NCI-H2196 (cell line): Measurements from ENCODE around the gene DUSP16.
"Not testable (repeated sequence)": the region's sequence is repeated elsewhere in the genome, so short reads cannot be mapped to it uniquely, and the experiment has no call there.

Source experiments
- DNase-seq: peaks from one replicate; lab custom pipeline; 2025; ENCODE audit not compliant: unreplicated experiment; lab: John Stamatoyannopoulos, UW

Gene DUSP16

DNA sequence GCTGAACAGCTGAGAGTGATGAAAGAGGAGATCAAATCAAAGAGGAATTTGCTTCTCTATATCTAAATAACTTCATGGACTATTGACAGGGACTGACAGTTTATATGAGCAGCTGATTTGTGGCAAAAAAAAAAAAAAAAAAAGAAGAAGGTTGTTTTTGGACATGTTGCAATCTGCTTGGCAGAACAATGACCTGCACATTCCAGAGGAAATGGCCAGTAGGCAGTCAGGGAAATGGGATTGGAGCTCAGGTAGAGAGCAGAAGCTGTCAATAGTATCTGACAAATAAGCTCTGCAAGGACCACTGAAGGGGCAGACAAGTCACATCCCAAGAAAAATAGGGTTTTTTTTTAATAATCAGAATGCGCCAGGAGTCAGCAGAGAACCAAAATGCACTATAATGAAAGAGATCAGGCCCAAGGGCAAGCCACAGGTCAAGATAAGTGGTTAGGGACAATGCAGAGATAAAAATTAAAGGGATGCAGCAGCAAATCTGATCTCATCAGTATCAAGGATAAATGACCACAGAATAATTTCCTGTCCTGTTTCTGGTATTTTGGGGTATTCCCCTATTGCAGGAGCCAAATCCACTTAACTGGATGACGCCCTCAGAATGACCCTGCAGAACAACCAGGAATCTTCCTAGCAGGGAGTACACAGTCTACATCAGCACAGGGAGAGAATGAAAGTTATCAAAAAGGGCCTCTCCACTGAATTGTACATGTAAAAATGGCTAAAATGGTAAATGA lies 22.6 kb upstream of the DUSP16 start:
- no peak for DNase-seq

DNA sequence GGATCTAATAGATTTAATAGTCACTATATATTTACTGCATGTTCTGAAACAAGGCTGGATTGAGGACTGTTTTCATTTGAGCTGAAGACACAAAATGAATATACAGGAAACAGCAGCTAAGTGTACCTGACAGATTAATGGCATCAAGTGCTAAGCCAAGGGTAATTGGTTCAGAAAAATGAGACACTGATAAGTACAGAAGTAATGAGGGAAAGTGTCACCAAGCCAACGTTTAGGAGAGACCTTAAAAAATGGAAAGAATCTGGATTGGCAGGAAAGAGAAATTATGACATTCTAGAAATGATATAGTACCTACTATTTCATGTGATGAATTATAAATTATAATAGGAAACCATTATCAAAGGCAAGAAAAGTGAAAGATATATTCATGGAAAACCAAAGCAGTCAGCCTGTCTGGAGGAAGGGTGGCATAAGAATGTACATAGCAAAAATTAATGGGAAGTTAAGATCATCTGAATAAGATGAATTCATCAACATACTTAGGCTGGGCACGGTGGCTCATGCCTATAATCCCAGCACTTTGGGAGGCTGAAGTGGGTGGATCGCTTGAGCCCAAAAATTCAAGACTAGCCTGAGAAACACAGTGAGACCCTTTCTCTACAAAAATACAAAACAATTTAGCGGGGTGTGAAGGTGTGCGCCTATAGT lies 21.0 kb upstream of the DUSP16 start:
- DNase-seq = no peak

DNA sequence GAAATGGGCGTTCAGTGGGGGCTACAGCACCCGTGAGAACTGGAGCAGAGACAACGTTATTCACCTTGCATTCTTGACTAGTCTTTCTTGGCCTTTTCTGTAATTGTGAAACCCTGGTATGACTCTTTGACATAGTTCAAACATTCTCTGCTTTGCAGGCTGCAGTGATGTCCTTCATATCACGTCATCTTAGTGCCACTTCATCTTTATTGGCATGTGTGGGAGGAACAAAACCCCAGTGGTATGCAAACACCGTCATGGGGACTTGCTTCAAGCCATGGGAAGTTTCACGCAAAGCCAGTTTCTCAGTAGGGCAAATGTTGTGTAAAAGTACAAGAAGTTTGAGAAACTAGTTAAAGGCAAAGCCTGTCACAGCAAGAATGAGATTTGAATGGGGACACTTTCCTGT lies 20.2 kb upstream of the DUSP16 start:
- DNase-seq = no peak

DNA sequence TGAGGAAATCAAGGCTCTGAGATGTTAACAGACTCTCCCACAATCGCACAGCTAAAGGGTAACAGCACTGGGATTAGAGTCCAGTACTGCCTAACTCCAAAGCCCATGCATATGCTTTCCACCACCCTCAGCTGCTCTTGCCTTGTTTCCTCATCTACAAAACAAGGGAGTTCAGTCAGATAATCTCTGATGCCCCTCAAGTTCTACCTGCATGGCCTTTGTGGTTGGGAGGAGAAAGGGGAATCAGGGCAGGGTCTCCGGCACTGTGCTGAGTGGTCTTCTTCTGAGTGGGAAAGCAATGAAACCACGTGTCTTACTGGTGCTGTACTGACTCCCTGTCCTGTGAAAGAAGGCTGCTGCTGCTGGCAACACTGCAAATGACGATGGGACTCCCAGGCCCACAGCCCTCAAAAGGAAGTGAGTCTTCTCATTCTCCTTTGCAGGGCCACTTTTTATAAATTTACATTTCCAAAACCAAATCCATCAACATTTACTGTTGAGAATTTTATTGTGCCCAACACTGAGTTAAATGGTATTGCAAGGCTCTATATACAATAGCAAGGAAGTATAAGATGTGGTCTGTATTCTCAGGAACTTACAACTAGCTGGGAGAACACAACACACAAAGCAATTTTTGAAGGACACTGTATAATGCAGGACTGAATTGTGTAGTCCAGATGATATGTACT lies 19.7 kb upstream of the DUSP16 start:
- no peak for DNase-seq

DNA sequence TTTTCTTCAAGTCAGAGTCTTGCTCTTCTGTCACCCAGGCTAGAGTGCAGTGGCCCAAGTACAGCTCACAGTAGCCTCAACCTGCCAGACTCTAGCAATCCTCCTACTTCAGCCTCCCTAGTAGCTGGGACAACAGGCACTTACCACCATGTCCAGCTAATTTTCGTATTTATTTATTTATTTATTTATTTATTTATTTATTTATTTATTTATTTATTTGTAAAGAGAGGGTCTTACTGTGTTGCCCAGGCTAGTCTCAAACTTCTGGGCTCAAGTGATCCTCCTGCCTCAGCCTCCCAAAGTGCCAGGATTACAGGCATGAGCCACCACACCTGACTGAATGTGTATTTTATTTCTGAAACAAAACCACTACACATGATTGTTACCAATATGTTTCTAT lies 18.1 kb upstream of the DUSP16 start:
- not testable (repeated sequence) for DNase-seq

DNA sequence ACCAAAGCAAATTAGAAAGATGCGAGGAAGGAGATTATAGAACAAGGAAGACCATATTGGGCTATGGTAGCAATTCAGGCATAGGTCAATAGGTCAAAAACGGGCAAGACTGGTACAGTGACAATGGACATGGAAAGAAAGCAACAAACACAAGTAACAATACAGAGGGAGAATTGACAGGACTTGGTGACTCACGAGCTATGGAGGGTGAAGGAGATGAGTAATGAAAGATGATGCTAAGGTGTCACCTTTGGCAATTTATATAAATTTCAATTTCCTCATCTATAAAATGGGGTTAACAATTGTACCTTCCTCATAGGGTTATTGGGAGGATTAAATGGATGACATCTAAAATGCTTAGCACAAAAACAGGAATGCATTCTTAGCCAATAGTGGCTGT lies 15.1 kb upstream of the DUSP16 start:
- no peak for DNase-seq

DNA sequence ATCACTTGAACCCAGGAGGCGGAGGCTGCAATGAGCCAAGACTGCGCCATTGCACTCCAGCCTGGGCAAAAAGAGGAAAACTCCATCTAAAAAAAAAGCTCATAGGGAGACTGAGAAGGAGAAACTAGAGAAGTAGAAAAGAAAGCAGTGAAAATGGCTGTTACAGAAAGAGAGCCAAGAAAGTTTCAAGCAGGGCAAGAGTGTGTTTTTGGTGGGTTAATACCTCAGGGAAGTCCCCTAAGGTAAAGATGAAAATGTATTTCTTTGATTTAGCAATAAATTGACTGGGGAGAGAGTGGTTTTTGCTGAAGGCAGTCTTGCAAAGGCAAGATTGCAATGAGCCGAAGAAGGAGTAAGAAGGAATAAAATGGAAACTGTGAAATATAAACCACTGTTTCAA lies 10.0 kb upstream of the DUSP16 start:
- DNase-seq = no peak

DNA sequence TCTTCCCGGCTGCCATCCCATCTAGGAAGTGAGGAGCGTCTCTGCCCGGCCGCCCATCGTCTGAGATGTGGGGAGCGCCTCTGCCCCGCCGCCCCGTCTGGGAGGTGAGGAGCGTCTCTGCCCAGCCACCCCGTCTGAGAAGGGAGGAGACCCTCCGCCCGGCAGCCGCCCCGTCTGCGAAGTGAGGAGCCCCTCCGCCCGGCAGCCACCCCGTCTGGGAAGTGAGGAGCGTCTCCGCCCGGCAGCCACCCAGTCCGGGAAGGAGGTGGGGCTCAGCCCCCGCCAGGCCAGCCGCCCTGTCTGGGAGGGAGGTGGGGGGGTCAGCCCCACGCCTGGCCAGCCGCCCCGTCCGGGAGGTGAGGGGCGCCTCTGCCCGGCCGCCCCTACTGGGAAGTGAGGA lies 3.3 kb upstream of the DUSP16 start:
- DNase-seq = not testable (repeated sequence)

DNA sequence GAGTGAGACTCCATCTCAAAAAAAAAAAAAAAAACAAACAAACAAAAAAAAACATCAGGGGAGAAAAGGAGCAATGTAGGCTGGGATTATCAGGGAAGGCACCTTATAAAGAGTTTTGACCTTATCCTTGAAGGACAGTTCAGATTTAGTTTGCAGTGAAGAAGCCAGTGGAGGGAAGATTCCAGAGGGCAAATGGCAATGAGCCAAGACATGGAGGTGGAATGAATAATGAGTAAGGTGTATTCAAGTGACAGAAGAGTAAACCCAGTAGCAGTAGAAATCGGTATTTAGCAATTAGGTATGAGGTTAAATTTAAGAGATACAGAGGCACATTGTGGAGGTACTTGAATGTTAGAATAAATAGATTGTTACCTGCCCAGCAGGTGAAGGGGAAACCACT lies 2.2 kb upstream of the DUSP16 start:
- no peak for DNase-seq

DNA sequence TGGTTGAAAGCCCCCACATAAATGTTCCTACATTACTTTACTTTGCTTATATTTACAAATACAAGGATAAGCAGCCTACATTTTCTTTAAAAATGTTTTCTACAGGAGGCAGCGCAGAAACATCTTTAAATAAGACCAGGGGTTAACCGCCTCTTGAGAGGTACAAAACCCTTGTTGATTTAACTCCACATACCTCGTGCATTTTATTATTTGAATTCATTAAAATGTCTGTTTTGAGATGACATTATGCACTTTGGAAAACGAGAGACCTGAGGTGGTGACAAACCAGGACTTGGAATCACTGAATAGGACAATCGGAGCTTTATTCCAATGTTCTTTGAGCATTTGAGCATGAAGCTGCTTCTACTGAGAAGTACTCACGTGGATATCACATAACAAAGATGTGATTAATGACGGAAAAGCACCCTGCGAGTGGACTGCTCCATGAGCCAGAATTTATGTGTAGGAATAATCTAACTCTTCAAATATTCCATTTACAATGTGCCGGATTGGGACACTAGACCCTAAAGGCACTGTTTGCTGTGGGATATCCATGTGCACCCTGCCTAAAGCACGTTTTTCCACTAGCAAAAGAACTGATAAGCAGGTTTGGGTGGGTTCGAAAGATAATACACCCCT lies 746 bp upstream of the DUSP16 start:
- no peak for DNase-seq

DNA sequence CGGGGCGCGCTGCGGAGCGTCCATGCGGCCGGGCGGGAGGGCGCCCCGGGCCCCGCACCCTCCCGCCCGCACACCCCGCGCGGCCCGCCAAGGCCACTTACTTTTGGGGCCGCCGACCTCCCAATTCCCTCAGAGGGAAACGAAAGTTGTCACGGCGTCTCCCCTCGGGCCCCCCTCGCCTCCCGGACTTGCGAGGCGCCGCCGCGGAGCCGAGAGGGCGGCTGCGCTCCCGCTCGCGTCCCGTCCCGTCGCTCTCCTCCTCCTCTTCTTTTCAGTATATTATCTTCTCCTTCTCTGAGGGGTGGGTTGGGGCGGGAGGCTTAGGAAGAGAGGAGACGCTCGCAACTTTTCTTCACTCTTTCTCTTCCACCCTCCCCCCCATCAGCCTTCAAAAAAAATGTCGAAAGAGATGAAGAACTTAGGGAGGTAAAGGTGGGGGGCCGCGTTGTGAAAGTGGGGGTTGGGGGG lies 613 bp downstream of the DUSP16 start:
- peak; percentile 6 for DNase-seq

DNA sequence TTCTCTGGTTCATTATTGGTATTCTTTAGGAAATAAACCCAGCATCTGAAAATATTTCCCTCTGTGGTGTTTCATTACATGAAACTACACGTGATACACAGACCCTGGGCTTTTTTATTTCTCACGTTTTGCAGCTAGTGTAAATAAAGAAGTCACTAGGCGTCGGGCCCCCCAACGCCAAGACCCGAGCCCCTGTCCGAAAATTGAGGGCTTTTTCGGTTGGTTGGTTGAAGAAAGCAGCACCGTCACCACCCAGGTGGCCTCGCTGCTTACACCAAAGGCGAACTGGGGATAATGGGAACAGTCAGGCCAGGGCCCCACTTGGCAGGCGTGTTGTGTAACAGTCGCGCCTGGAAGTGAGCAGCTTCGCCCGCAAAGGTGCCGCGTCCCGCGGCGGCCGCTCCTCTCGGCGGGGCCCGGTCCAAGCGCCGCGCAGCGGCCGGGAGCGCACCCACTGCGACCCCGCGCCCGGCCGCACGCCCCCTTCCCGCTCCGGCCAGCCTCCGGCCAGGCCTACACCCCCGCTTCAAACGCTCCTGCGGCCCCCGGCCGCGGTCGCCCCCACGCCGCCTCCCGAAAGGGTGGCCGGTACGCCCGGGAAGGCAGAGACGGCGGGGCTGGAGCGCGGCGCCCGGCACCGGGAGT lies 1.2 kb downstream of the DUSP16 start:
- DNase-seq = no peak

DNA sequence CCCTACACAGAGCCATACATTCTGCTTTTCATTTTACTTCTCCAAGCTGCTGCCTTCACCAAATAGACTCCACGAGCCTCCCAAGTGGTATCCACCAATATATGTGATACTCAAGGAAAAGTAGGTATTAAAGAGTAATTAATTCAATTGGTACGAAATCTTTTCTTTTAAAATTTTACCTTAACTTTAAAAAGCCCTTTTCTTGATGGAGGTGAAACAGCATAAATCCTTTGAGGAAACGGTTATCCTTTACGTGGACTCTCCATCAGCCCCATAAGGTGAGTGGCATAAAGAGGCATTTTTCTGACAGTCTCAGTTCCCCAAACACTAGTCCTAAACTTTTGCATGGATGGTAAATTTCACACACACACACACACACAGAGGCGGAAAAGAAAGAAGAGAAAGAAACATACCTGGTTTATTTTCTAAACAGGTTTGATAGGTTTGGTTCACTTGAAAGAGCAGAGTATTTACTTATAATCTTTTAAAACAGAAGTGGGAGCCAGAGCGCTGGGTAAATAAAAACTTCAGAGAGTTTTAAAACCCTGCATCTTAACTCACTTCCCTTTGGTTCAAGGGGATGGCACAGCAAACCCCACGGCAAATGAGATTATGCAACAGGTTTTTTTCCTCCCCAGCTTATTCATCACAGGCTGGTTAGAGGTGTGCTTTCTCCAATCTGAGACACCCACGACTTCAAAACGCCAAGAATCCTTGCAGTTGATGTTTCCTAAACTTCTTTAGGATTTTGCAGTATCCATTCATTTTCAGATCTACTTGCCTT lies 1.9 kb downstream of the DUSP16 start:
- peak; percentile 9 for DNase-seq

DNA sequence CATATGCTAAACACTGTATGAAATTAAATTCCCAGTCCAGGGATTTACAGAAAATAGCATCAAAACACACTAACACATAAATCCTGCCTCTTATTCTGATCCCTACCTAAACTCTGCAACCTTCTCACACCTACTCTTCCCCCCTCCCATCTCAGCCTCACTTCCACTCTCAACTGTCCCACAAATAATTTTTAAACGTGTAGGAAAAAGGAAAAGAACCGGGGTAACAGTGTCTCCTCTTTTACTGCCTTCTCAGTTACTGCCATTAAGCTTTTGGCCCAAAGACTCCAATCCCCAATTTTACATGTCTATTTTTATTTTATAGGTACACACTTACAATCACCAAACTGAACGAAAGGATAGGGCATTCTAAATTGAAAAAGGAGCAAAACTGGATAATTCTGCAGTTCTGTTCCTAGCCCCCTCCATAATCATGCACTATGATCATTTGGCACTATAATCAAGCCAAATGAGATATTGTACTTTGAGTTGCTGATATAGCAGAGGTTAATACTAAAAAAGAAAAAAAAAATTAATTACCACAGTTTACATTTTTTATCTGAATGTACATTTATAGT lies 2.9 kb downstream of the DUSP16 start:
- DNase-seq = no peak

DNA sequence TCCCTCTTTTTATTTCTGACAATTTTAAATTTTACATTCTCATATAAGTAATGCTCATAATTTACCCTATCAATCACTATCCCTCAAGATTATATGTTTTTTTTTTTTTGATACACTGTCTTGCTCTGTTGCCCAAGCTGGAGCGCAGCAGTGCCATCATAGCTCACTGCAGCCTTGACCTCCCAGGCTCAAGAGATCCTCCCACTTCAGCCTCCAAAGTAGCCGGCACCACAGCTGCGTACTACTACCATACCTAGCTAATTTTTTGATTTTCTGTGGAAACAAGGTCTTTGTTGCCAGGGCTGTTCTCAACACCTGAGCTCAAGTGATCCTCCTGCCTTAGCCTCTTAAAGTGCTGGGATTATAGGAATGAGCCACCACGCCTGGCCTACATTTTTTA lies 4.4 kb downstream of the DUSP16 start:
- DNase-seq = no peak

DNA sequence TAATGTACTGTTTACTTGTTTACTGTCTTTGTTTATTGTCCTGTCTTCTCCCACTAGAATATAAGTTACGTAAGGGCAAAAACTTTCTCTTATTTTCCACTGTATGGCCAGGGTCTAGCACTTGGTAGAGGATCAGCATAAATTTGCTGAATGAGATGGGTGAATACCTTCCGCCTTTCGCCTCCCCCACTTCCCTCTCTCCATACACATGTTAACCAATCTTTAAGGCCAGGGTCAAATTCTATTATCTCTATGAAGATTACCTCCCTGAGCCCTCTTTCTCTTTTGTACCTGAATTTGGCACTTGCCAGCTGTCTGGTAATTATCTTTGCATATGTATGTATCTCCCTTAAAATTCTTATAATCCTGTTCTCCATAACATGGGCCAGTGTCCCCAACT lies 4.9 kb downstream of the DUSP16 start:
- no peak for DNase-seq

DNA sequence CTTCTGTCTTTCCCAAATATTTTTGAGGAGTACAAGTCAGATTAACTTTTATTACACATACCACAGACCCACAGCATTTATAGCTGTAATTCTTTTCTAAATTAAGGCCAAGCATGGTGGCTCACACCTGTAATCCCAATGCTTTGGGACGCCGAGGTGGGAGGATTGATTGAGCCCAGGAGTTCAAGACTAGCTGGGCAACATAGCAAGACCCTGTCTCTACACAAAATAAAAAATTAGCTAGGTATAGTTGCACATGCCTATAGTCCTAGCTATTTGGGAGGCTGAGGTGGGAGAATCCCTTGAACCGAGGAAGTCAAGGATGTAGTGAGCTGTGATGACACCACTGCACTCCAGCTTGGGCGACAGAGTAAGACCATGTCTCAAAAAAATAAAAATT lies 7.0 kb downstream of the DUSP16 start:
- no peak for DNase-seq

DNA sequence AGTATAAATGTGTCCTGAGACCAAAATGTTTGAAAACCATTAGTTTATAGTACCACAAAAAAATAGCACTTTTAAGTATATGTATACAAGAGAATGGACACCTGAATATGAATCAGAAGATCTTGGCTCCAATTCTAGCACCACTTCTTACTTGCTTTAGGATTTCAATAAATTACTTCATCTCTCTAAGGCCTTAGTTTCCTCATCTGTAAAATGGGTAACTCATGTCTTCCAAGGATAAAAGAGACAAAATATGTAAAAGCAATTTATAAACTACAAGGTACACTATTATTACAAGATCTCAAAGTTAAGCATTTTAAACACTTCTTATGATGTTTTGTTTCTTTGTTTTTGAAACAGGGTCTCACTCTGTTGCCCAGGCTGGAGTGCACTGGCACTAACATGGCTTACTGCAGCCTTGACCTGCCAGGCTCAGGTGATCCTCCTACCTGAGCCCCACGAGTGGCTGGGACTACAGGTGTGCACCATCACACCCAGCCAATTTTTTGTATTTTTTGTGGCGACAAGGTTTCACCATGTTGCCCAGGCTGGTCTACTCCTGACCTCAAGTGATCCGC lies 9.4 kb downstream of the DUSP16 start:
- DNase-seq = no peak

DNA sequence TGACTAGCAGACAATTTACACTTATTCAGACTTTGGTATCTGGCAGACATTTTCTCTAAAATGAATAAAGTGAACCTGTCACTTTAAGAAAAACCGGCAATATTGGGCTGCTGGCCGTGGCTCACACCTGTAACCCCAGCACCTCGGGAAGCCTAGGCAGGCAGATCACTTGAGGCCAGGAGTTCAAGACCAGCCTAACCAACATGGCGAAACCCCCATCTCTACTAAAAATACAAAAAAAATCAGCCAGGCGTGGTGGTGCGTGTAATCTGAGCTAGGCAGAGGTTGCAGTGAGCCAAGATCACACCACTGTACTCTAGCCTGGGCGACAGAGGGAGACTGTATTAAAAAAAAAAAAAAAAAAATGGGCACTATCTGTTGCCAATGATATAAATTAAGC lies 11.5 kb downstream of the DUSP16 start:
- no peak for DNase-seq

DNA sequence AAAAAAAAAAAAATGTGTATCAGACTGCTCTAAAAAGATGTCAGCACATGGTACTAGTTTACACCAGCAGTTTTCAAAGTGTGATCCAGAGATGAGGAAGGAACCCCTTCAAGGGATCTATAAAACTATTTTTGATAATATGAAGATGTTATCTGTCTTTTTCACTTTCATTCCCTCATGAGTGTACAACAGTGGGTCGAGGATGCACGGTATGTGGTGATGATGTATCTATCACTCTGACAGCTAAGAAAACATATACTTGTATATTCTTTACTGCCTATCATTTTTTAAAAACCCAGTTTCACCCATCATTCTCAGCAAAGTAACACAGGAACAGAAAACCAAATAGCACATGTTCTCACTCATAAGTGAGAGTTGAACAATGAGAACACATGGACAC lies 12.4 kb downstream of the DUSP16 start:
- DNase-seq = no peak
